Heart left ventricle (tissue), 13 donors: ENCODE results near the gene MAP3K21.

Source experiments
- CTCF ChIP-seq, 12 donors: fragments of 200-600 bp; sonication (generic) in 4 of 12; IDR thresholded peaks; one replicate each; pipeline versions ENCODE4 v1.5.0 to v1.8.0; 2018 to 2022; ENCODE audit warnings: antibody characterized with exemption in 12 of 12, mild to moderate bottlenecking in 5 of 12
- POLR2A ChIP-seq, 2 donors: fragments of 450-650 bp; IDR thresholded peaks; one replicate each; pipeline ENCODE4 v1.6.1; 2017; ENCODE audit warnings: antibody characterized with exemption in 2 of 2, mild to moderate bottlenecking in 2 of 2, moderate library complexity in 2 of 2
- donor health status: ischemic (EF 13 %, LVEDD 7.1; RV severe dilation, severe dysfunction).
- donor health status: DM: no; HTN: yes; CAD: no.
- donor health status: DM: no; HTN: no; CAD: no.
- donor health status: ischemic (EF 25% LVEDD 6.9; RV normal size, moderate dysfunction).
- donor health status: ischemic (EF 25% LVEDD 5.7; RV mildly dilated, moderate dysfunction).
- donor health status: ischemic (EF 35%, LVEDD 5.7; RV mildly dilated, moderate dysfunction).
- donor health status: nonischemic (EF 11% LVEDD 7.7; RV severe dilation, severe dysfunction).
- donor health status: DM: yes; HTN: yes; CAD: no.
- donor health status: PGD.
- donor health status: ischemic (EF 29% LVEDD 5.4; RV normal size, mild dysfunction).
- donor health status: nonischemic (EF 23%, LVEDD 6.1; RV moderate dilation, normal function).

- TF ChIP-seq CTCF (IDR thresholded peaks at IDR 0.05) (no peak), POLR2A (IDR thresholded peaks at IDR 0.05) (no peak)
These were observed 6.6 kb downstream of the MAP3K21 start for GRCh38 chr1:233334092-233334491.
